T-cell (primary cell): ENCODE measurements around the gene ROBO4. TPM values are rescaled to one million over a fixed set of nuclear protein-coding genes. Genes with fewer than 3 reads are reported as not detected.

Source experiments
- ATAC-seq, 4 experiments: fragments of 200-7000 bp in 3 of 4; fragments of 150-1000 bp in 1 of 4; cut with Tn5 transposase; replicated peaks in 1 of 4; 1 replicate in 3 of 4; 2 replicates in 1 of 4; pipeline ENCODE4 v1.10.0; 2021; ENCODE audit warnings: moderate library complexity in 3 of 4, mild to moderate bottlenecking in 2 of 4, moderate number of reproducible peaks in 1 of 4
- CTCF ChIA-PET, 2 donors: fragments of 300-600 bp; sonication (Branson Sonifier 250); formaldehyde crosslinking; loops; one replicate each; lab custom pipeline; 2022; ENCODE audit warnings: antibody characterized with exemption in 2 of 2; lab: Charles Lee
- POLR2A ChIA-PET, 2 donors: fragments of 300-600 bp; sonication (Branson Sonifier 250); formaldehyde crosslinking; loops; one replicate each; lab custom pipeline; 2022; ENCODE audit warnings: antibody characterized with exemption in 2 of 2; lab: Charles Lee
- DNase-seq, 35 experiments: peaks; one replicate each; pipeline versions ENCODE4 v3.0.0 to v3.0.0-alpha.2; 2013 to 2023
- H3K27ac ChIP-seq: one replicate; pipeline ENCODE4 v1.5.1; 2013; ENCODE audit warnings: low read length
- H3K27me3 ChIP-seq, 2 experiments: replicated peaks in 1 of 2; 1 replicate in 1 of 2; 2 replicates in 1 of 2; pipeline versions ENCODE4 v1.6.1 to v1.7.0; 2013; ENCODE audit warnings: low read length in 1 of 2, mixed read lengths in 1 of 2; ENCODE audit not compliant: control insufficient read depth in 2 of 2, insufficient read depth in 2 of 2; ENCODE audit errors: extremely low read depth in 1 of 2
- H3K36me3 ChIP-seq, 2 donors: 1 replicate in 1 of 2; 2 replicates in 1 of 2; pipeline versions ENCODE4 v1.6.1 to v1.7.0; 2013; ENCODE audit warnings: low read length in 1 of 2; ENCODE audit not compliant: control insufficient read depth in 2 of 2, insufficient read depth in 1 of 2; ENCODE audit errors: extremely low read depth in 1 of 2
- H3K4me1 ChIP-seq, 2 experiments: 1 replicate in 1 of 2; 2 replicates in 1 of 2; pipeline versions ENCODE4 v1.6.1 to v1.7.0; 2013; ENCODE audit warnings: low read length in 2 of 2, mixed read lengths in 1 of 2; ENCODE audit not compliant: insufficient read depth in 2 of 2, control insufficient read depth in 1 of 2; ENCODE audit errors: extremely low read depth in 1 of 2
- H3K4me3 ChIP-seq, 2 donors: 1 replicate in 1 of 2; 2 replicates in 1 of 2; pipeline versions ENCODE4 v1.5.1 to v1.7.0; 2013; ENCODE audit warnings: mild to moderate bottlenecking in 2 of 2, low read length in 1 of 2, moderate library complexity in 1 of 2; ENCODE audit not compliant: control insufficient read depth in 1 of 2; ENCODE audit errors: extremely low read depth in 1 of 2
- H3K9me3 ChIP-seq: 2 replicates; pipeline ENCODE4 v1.7.0; 2013
- H3K27ac Mint-ChIP-seq, 2 donors: one replicate each; pipeline ENCODE4 v1.8.0; 2020 to 2021; ENCODE audit warnings: mild to moderate bottlenecking in 2 of 2, mixed read lengths in 2 of 2
- H3K27me3 Mint-ChIP-seq, 2 donors: one replicate each; pipeline ENCODE4 v1.8.0; 2021 to 2022; ENCODE audit warnings: mixed read lengths in 2 of 2
- H3K36me3 Mint-ChIP-seq: one replicate; pipeline ENCODE4 v1.8.0; 2021; ENCODE audit warnings: mixed read lengths
- H3K4me1 Mint-ChIP-seq, 3 donors: one replicate each; pipeline ENCODE4 v1.8.0; 2020 to 2022; ENCODE audit warnings: mixed read lengths in 3 of 3, mild to moderate bottlenecking in 1 of 3
- H3K4me3 Mint-ChIP-seq, 3 donors: one replicate each; pipeline ENCODE4 v1.8.0; 2020 to 2022; ENCODE audit warnings: mild to moderate bottlenecking in 3 of 3, mixed read lengths in 3 of 3, moderate library complexity in 3 of 3
- H3K9me3 Mint-ChIP-seq, 3 donors: one replicate each; pipeline ENCODE4 v1.8.0; 2020 to 2022; ENCODE audit warnings: mixed read lengths in 3 of 3
- WGBS: methylation state at CpG from one replicate; pipeline ENCODE4 v1.1.5; 2013; ENCODE audit warnings: missing lambda C conversion rate; ENCODE audit not compliant: insufficient coverage; 5-methylcytosine and 5-hydroxymethylcytosine counted together
- total RNA-seq, 35 experiments: library from RNA in 6 of 35; stranded (reverse) in 6 of 35; fragments of 120-200 nt in 1 of 35; gene quantifications; one replicate each; pipeline versions ENCODE4 v1.2.1 to v1.2.4 and lab custom pipeline; 2013 to 2026

ROBO4 gene
- total RNA-seq, 5 donors from 2014 or later (not counting 1 experiment from before 2014, with no cell fraction given) = 0.41 to 0.59 (median 0.50) TPM; not detected in 2

- Histone ChIP-seq H3K27ac (no peak overlapping the region), H3K4me1 (peaks cover 1 to 11% of the 10 kb centered on the region in 2 experiments), H3K9me3 (no peaks in the 10 kb centered on the region), H3K36me3 (no peaks in the 10 kb centered on the region), H3K27me3 (peaks cover 0 to 6% of the 10 kb centered on the region in 2 experiments), H3K4me3 (no peak overlapping the region)
- H3K36me3 Mint-ChIP-seq = peaks cover 5% of the 10 kb centered on the region
- DNase-seq (no peak), ATAC-seq (no peak)
- H3K4me3 Mint-ChIP-seq = no peak overlapping the region
- ChIA-PET CTCF (interaction anchor here in 1 of 2 donors (0.6 kb wide), 1 partner anchor 208 kb away, joined by 7 read pairs; no protein-coding TSS in a partner anchor), POLR2A (no interaction called here)
- H3K27ac Mint-ChIP-seq = no peak overlapping the region
- peaks cover 5 to 13% (median 7%) of the 10 kb centered on the region in 3 donors for H3K9me3 Mint-ChIP-seq
- H3K4me1 Mint-ChIP-seq = peaks cover 0 to 3% (median 3%) of the 10 kb centered on the region in 3 donors
- peaks cover 3 to 6% of the 10 kb centered on the region in 2 donors for H3K27me3 Mint-ChIP-seq
Observed at GRCh38 chr11:124916370-124916710, 18.7 kb upstream of the ROBO4 start.

GRCh38 chr11:124915541-124916369 is 18.1 kb upstream of the ROBO4 start:
- CTCF ChIA-PET = interaction anchor here in 1 of 2 donors (0.7 kb wide), 1 partner anchor 22 kb away, joined by 3 read pairs; no protein-coding TSS in a partner anchor
- H3K36me3 ChIP-seq = no peaks in the 10 kb centered on the region
- no peak overlapping the region for H3K27ac ChIP-seq
- H3K4me3 ChIP-seq = no peak overlapping the region
- DNase-seq (peak in 3 of 35 experiments; percentile 8 to 30 (median 11)), ATAC-seq (peak in 1 of 4 experiments; percentile 43)
- peaks cover 0 to 4% of the 10 kb centered on the region in 2 experiments for H3K27me3 ChIP-seq
- H3K9me3 Mint-ChIP-seq = peaks cover 5 to 13% (median 7%) of the 10 kb centered on the region in 3 donors
- POLR2A ChIA-PET = no interaction called here
- no peaks in the 10 kb centered on the region for H3K9me3 ChIP-seq
- H3K27ac Mint-ChIP-seq = no peak overlapping the region
- H3K27me3 Mint-ChIP-seq = peaks cover 3 to 6% of the 10 kb centered on the region in 2 donors
- peaks cover 5% of the 10 kb centered on the region for H3K36me3 Mint-ChIP-seq
- H3K4me1 Mint-ChIP-seq = peaks cover 0 to 2% (median 2%) of the 10 kb centered on the region in 3 donors
- WGBS = 87% methylated on average over 2 of the region's 3 CpGs
- H3K4me1 ChIP-seq = peaks cover 0 to 8% of the 10 kb centered on the region in 2 experiments
- no peak overlapping the region for H3K4me3 Mint-ChIP-seq

- H3K9me3 ChIP-seq = no peaks in the 10 kb centered on the region
- Mint-ChIP-seq H3K4me1 (peaks cover 0 to 4% (median under 1%) of the 10 kb centered on the region in 3 donors), H3K4me3 (no peak overlapping the region), H3K36me3 (no peaks in the 10 kb centered on the region), H3K27ac (no peak overlapping the region), H3K9me3 (peaks cover 0 to 5% (median 0%) of the 10 kb centered on the region in 3 donors), H3K27me3 (peaks cover 6 to 15% of the 10 kb centered on the region in 2 donors)
- DNase-seq (no peak), ATAC-seq (no peak)
- no peak overlapping the region for H3K4me3 ChIP-seq
- CTCF ChIA-PET = no interaction called here
- peaks cover 0 to 10% of the 10 kb centered on the region in 2 experiments for H3K27me3 ChIP-seq
- POLR2A ChIA-PET = no interaction called here
- H3K36me3 ChIP-seq = no peaks in the 10 kb centered on the region
- H3K27ac ChIP-seq = no peak overlapping the region
- no CpG with 5 or more reads among the region's 1 CpG for WGBS
- peaks cover 0 to 2% of the 10 kb centered on the region in 2 experiments for H3K4me1 ChIP-seq
Observed at GRCh38 chr11:124902616-124903015, 5.0 kb upstream of the ROBO4 start.

- Mint-ChIP-seq H3K27me3 (peaks cover 5 to 19% of the 10 kb centered on the region in 2 donors), H3K36me3 (no peaks in the 10 kb centered on the region), H3K9me3 (no peaks in the 10 kb centered on the region), H3K4me1 (peaks cover 2 to 7% (median 6%) of the 10 kb centered on the region in 3 donors), H3K4me3 (no peak overlapping the region), H3K27ac (no peak overlapping the region)
- H3K9me3 ChIP-seq = no peaks in the 10 kb centered on the region
- no peak overlapping the region for H3K27ac ChIP-seq
- ATAC-seq (no peak), DNase-seq (no peak)
- no CpG with 5 or more reads among the region's 5 CpGs for WGBS
- ChIA-PET CTCF (no interaction called here), POLR2A (no interaction called here)
- peaks cover 0 to 4% of the 10 kb centered on the region in 2 experiments for H3K4me1 ChIP-seq
- no peaks in the 10 kb centered on the region for H3K36me3 ChIP-seq
- H3K27me3 ChIP-seq = peaks cover 0 to 22% of the 10 kb centered on the region in 2 experiments
- H3K4me3 ChIP-seq = no peak overlapping the region
Observed at GRCh38 chr11:124900464-124900863, 2.8 kb upstream of the ROBO4 start.

GRCh38 chr11:124899383-124900145 is 1.9 kb upstream of the ROBO4 start:
- ChIA-PET POLR2A (no interaction called here), CTCF (no interaction called here)
- Mint-ChIP-seq H3K27me3 (peaks cover 3 to 19% of the 10 kb centered on the region in 2 donors), H3K9me3 (no peaks in the 10 kb centered on the region), H3K4me3 (no peak overlapping the region), H3K27ac (no peak overlapping the region), H3K4me1 (peaks cover 2 to 7% (median 6%) of the 10 kb centered on the region in 3 donors), H3K36me3 (no peaks in the 10 kb centered on the region)
- H3K4me1 ChIP-seq = peaks cover 0 to 4% of the 10 kb centered on the region in 2 experiments
- no peaks in the 10 kb centered on the region for H3K9me3 ChIP-seq
- WGBS = 63% methylated on average over 5 of the region's 6 CpGs
- H3K36me3 ChIP-seq = no peaks in the 10 kb centered on the region
- DNase-seq = no peak
- no peak for ATAC-seq
- H3K27me3 ChIP-seq = peaks cover 0 to 30% of the 10 kb centered on the region in 2 experiments
- no peak overlapping the region for H3K4me3 ChIP-seq
- H3K27ac ChIP-seq = no peak overlapping the region

- ChIA-PET CTCF (interaction anchor here in 1 of 2 donors (0.6 kb wide), 1 partner anchor 1158 kb away, joined by 6 read pairs; no protein-coding TSS in a partner anchor), POLR2A (no interaction called here)
- 93% methylated on average over 3 of the region's 5 CpGs for WGBS
- H3K9me3 Mint-ChIP-seq = no peaks in the 10 kb centered on the region
- H3K9me3 ChIP-seq = no peaks in the 10 kb centered on the region
- no peaks in the 10 kb centered on the region for H3K36me3 ChIP-seq
- H3K4me3 Mint-ChIP-seq = no peak overlapping the region
- ATAC-seq (no peak), DNase-seq (no peak)
- no peak overlapping the region for H3K27ac Mint-ChIP-seq
- H3K36me3 Mint-ChIP-seq = no peaks in the 10 kb centered on the region
- H3K27me3 Mint-ChIP-seq = peaks cover 3 to 17% of the 10 kb centered on the region in 2 donors
- H3K4me1 Mint-ChIP-seq = peaks cover 2 to 7% (median 6%) of the 10 kb centered on the region in 3 donors
- no peak overlapping the region for H3K4me3 ChIP-seq
- H3K27ac ChIP-seq = no peak overlapping the region
- peaks cover 0 to 4% of the 10 kb centered on the region in 2 experiments for H3K4me1 ChIP-seq
- H3K27me3 ChIP-seq = peaks cover 0 to 30% of the 10 kb centered on the region in 2 experiments
Observed at GRCh38 chr11:124898711-124899110, 1.0 kb upstream of the ROBO4 start.
